Endometrium (tissue), 2 donors: ENCODE data around the gene SKAP1.
A peak's percentile ranks its signal among the peaks of the same experiment; 100 is the strongest.
"Not testable (repeated sequence)": the region's sequence is repeated elsewhere in the genome, so short reads cannot be mapped to it uniquely, and the experiment has no call there.

Source experiments
- FAIRE-seq: peaks from 2 replicates; lab custom pipeline; 2012; peaks lifted over from hg19 to GRCh38; lab: Jason Lieb, UNC
- donor health status: control.
- donor health status: control.

SKAP1 gene

DNA sequence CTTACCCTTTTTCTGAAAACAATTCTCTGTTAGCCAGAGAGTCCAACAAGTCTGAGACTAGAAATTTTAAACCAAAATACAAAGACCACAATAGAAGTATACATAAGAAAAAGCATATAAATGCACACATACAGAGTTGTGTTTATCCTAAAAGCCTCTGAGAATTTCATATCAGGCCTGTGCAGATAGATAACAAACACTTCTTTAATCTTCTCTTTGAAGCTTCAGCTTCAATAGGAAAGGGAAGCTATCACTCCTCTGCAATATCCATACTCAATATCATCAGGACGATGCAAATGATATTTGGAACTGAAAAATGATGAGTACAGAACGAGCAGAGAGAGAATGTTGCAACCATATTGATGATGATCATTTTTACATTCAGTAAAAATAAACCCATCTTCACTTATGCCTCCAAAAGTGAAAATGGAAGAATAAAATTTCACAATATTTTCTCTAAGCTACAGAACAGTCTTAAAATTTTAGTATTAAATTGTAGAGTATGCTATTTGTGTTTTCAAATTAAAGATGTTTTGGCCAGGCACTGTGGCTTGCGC lies 61.6 kb downstream of the SKAP1 start:
- no peak for FAIRE-seq

DNA sequence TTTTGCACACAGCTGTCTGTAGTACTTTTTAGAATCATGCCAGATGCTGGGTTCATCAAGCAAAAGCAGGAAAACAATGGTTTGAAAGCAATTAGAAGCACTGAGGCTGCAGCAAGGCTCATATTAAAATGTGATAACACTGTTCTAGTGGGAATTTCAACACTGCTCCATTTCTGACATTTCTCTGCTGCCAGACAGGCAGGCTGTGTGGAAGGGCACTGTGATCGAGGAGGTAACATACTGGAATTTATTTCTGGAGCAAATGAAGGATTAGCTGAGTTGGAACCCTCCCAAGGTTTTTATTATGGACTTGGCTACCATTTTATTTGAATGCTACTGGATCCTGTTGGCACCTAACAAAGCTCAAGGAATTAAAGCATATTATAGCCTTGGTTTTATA lies 66.9 kb downstream of the SKAP1 start:
- FAIRE-seq = no peak

DNA sequence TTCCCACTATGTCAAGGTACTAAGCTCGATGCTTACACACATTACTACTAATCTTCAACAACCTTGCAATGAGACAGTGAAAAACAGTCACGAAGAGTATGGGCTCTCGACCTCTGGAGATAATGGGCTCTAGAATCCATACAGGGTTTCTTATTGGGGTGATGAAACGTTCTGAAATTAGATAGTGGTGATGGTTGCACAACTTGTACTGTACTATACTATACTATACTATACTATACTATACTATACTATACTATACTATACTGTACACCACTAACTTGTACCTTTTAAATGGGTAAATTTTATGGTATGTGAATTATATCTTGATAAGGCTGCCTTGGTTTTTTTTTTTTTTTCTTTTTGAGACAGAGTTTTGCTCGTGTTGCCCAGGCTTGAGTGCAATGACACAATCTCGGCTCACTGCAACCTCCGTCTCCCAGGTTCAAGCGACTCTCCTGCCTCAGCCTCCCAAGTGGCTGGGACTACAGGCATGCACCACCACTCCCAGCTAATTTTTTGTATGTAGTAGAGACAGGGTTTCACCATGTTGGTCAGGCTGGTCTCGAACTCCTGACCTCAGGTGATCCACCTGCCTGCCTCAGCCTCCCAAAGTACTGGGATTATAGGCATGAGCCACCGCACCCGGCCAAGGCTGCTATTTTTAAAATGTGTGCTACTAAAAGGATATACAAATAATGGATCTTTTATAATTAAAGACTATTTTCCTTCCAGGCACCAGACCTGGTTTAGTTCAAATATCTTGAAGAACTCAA lies 69.0 kb downstream of the SKAP1 start:
- FAIRE-seq = not testable (repeated sequence)

DNA sequence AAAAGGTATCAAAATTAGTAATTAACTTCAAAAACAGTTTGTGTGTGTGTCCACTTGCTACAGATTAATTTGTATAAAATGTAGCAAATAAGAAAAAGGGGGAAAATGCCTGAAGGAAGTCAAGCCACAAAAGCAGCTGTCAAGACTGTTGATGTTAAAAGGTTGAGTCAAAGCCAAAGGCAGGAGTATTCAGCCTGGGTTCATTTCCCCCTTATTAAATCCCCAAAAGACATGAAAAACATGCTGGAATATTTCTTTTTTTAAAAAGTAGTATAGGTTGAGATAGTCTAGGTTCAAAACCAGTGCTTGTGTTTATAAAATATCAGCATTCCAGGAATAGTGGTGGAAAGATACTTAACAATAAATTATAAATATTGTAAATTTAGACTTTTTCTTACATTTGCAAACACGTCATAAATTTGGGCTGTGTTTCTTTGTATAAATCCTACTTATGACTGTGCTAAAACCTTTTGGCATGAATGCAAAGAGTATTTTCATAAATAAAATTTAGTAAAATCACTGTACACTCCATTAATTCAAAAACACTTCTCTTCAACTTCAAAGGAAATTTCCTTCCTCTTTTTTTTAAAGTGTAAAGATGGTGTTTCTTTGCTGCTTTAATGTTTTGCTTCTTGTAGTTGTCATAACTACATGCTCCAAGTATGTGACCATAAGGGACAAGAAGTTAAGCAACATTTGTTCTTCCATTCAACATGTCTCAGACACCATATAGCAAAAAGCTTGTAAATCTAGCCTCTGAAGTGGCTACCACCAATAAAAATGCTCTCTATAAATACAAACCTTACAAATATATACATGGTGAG lies 72.0 kb downstream of the SKAP1 start:
- FAIRE-seq = no peak

DNA sequence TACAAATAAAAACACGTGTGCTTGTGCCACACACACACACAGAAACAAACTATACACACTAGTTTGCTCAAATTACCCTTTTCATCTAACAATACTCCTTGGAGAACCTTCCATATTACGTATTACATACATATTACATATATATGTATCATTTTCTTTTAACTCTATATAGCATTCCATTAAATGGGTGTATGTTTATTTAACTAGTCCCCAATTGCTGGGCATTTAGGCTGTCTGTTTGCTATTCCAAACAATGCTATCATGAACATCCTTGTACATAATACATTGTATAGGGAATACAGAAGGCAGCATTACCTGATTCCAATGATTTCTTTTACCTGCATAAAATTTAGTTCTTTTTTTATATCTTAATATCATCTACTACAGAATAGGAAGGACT lies 73.1 kb downstream of the SKAP1 start:
- no peak for FAIRE-seq

DNA sequence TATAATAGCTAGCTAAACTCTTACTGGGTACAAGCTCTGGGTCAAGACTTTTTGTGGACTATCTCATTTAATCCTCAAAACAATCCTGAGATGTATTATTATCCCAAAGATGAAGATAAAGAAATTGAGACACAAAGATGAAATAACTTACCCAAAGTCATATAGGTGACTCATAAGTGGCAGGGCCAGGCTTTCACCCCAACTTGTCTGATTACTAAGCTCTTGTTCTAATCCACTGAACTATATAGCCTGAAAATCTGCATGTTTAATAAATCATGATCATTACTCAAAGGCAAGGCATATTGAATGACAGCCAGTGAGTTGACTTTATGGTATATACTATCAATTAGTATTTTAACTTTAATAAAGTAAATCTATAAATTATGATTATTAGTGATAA lies 77.4 kb downstream of the SKAP1 start:
- FAIRE-seq = no peak

DNA sequence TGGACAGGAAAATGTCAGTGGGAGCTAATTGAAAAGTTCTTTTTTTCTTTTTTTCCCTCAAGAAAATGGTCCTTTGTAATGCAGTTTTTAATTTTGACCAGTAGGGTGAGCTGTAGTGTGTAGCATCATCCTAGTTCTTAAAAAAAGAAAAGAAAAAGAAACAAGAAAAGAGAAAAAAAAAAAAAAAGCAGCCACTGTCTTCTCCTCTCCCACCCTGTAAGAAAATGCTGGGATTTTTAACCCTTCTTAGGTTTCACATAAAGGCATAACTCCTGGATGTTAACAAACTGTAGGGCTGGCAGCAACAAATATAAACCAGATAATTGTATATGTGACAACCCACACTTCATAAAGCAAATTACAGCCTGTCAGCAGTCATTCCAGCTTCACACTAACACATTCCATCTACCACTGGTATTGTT lies 78.1 kb downstream of the SKAP1 start:
- FAIRE-seq = peak; percentile 48

DNA sequence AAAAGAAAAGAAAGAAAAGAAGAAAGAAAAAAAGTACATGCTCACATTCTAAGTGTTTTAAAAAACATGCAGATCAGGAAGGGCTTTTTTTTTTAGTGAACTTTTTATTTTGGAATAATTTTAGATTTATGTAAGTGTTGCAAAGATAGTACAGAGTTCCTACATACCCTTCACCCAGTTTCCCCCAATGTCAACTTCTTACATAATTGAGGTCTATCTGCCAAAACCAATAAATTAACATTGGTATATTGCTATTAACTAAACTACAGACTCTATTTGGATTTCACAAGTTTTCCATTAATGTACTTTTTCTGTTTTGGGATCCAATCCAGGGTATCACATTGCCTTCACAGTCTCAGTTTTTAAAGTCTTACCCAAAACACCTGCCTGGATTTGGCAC lies 81.7 kb downstream of the SKAP1 start:
- no peak for FAIRE-seq

DNA sequence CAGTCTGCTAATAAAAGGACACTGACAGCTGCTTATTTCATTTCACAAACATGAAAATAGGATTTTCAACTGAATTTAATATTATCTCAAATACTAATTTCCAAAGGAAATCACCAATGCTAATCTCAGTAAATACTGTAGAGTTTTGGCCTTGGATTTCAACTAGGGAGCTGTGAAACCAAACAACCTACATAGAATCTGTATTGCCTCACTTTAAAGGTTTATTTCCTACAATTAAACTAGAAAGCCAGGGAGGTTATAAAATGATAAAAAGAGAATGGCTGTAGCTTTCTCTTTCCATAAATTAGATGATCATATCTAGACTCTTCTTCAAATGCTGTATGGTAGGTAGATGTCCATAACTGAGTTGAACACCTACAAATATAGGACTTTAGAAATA lies 82.8 kb downstream of the SKAP1 start:
- no peak for FAIRE-seq

DNA sequence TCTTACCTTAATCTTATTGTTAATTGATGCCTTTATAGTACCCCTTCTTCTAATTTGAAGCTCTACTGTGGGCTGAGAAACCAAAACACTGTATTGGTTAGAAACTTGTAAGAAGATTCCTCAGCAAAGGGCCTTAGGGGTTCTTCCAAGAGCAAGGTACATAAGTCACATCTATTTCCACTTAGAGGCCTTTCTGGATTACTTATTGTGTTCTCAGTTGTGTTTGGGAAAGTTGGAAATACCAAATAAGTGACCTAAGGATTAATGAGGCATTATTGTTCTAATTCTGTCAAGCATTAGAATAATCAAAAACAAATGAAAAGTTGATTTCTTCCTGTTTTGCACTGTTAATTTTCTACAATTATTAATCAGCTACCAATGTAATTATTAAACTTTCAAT lies 85.8 kb downstream of the SKAP1 start:
- FAIRE-seq = no peak

DNA sequence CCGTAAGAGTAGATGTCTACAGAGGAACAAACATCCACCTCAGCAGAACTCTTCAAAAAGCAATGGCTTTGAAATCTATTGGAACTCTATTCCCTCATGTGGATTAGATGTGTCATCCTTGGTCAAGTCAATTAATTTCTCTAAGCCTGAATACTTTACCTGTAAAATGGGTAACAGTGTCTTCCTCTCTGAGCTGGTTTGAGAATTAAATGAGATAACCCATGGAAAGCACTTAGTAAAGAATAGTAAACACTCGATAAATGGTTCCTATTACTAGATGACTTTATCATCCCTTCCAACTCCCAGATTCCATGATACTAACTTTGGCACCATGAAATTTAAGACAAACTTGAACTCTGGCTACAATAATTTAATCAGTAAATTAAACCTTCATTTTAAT lies 89.1 kb downstream of the SKAP1 start:
- no peak for FAIRE-seq

DNA sequence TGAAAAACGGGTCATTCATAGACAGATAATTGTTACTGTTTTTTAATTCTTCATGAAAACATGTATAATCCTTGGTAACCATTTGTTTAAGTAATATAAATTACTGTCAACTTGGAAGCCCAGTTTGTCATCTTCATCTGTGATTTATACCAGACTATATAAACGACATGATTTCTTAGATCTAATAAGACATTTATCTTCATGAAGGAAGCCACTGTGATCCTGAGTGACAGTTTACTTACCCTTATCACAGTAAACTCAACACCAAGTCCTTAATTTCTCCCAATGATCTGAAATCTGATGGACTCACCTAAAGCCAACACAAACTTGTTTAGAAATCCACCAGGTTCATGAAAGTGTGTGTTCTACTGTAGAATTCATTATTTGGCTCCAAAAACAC lies 91.3 kb downstream of the SKAP1 start:
- no peak for FAIRE-seq

DNA sequence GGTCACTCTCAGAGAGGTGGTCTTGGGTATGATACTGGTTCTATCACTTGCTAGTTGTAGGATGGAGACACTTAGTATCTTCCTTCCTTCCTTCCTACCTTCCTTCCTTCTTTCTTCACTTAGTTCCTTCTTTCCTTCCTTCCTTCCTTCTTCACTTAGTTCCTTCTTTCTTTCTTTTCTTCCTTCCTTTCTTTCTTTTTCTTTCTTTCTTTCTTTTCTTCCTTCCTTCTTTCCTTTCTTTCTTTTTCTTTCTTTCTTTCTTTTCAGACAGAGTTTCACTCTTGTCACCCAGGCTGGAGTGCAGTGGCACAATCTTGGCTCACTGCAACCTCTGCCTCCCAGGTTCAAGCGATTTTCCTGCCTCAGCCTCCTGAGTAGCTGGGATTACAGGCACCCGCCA lies 92.1 kb downstream of the SKAP1 start:
- FAIRE-seq = not testable (repeated sequence)

DNA sequence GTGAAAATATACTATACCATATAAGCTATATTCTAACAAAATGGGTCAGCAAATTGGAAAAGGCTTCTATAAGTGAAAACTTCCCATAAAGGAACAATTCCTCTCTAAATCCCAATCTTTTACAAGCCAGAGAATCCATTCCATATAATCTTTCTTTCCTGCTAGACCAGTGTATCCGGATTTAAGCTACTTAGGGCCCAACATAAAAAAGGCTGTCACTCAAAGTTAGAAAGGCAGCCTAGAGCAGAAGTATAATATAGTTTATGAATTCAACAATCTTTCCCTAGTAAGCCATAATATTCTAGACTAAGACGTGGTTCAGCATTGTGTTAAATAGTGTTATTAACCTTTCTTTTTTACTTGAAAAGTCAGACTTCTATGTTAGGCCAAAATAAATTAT lies 93.0 kb downstream of the SKAP1 start:
- FAIRE-seq = no peak

DNA sequence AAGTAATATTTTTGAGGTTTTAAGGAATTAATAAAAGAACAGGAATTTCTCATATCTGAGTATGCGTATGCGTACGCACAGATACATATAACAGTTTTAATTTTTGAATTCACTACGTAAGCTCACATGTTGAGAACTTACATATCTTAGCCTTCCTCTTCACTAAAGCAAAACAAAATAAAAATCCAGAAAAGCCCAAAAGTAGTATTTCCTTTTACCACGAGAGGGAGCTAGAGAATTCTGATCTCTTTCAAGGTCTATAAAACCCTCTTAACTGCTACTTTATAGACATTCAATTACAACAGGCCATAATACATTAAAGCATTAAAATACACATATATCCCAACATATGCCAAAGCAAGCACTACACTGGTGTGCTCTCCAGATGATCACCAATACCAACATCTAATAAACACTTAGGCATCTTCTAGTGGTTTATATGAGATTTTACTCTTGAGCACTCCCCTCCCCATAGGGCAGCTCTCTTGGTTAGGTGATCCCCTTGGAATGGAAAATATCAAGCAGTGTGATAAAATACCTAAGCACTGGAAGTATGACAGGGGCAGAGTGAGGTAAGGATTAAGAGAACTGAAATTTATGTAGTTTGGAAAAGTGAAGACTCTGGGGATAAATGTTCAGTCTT lies 94.0 kb downstream of the SKAP1 start:
- peak; percentile 78 for FAIRE-seq

DNA sequence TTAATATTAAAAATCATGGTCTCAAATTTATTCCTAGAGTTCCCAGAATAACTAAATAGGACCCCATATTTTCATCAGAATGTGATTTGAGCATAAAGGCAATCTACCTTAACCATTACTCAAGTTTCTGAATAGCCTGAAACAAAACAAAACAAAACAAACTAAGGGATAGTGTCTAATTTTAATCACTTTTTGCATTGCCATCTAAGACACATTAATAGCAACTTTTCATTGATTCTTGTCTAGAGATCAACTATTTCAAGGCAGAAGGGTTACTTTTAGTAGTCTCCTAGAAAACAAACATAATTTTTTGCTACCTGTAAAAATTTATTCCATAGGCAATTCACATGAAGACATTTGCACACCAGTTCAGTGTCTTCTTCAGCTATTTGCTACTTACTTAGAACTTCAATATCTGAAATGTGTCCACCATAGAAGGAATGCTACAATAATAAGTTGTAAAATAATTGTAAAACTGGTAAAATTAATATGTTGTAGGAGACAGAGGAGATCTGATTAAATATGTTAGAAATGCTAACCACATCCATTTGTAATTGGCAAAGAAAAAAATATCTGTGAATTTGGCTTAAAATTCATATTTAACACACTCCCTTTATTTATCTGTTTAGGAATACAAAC lies 94.7 kb downstream of the SKAP1 start:
- no peak for FAIRE-seq

DNA sequence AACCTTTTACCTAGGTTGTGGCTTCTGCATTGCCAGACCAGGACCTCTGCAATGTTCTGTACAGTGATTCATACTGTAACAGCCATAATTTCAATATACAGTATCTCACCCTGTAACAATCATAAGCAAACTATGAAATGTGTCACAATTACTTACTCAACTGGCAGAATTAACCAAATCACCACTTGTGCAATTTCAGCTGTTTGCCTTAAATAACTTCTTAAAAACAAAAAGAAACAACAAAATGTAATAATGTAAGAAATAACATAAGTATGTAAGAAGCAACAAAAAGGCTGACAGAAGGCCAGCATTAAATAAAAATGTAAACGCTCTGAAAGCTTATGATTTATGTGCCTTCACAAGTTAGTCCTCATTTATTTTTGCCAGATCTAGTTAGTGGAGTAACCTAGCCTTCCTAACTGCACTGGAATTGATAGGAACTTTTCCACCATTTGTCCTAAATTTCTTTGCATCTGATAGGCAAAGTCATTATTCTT lies 96.9 kb downstream of the SKAP1 start:
- FAIRE-seq = no peak

DNA sequence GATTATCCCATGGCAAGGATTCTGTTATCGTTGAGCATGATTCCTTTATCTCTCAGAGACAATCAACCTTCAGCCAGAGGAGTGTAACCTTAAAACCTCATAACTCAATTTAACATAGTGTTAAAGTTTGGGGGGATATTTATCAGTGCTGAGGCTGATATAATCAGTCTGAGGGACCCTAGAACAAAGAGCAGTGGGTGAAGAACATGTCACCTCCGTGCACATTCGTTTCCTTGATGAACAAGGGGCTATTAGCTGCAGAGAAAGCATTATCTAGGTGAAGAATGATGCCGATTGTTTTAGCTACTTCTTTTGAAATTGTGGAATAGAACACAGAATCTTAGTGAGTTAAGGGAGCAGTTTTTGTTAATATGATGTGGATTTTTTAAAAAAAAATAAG lies 99.1 kb downstream of the SKAP1 start:
- FAIRE-seq = no peak

DNA sequence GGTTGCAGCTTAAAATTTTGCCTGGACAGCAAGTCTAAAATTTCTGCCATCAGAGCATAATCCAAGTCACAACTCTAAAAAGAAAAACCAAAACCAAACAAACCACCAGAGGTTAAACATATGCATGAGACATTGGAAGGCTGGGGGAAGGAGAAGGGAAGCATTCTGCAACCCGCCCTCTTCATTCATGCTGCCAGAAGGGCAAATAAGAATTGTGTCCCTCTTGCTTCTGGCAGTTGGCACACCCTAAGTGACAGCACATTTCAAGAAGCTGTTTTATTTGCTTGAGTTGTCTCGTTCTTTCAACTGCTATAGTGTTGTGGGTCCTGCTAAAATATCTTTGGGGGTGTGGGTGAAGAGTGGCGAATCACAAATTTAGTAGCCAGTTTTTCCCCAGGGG lies 99.6 kb downstream of the SKAP1 start:
- no peak for FAIRE-seq

DNA sequence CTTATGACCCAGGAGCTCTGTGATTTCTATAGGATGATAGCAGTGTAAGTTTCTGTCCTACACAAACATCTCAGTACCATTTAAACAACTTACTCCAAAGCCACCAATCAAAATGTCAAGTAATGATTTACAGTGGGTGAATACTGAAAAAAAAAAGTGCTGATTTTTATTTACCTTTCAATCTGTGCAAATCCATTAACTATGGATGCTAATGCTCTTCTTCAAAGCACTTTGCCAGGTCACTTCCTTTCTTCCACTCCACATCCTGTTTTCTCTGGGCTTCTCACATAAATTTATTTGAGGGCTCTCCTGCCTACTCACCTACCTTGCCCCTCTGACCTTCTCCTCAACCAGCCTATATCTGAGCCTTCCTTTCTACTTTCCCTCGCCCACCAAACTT lies 101.6 kb downstream of the SKAP1 start:
- no peak for FAIRE-seq

DNA sequence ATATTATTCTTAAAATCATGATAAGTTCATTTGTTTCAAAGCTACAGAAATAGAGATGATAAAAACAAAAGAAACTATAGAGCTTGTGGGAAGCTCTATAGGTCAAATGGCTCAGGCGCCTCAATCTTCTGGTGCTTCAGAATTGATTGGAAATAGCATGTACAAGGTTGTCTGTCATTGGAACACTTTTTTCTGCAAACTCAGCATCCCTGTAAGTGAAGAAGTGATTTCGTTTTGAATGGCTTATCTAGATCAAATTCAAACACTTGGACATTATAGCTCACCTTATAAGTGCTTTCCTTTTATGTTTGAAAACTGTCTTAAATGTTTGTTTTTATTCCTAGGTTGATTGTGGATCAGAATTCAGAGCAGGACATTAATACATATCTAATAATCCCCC lies 103.7 kb downstream of the SKAP1 start:
- no peak for FAIRE-seq

DNA sequence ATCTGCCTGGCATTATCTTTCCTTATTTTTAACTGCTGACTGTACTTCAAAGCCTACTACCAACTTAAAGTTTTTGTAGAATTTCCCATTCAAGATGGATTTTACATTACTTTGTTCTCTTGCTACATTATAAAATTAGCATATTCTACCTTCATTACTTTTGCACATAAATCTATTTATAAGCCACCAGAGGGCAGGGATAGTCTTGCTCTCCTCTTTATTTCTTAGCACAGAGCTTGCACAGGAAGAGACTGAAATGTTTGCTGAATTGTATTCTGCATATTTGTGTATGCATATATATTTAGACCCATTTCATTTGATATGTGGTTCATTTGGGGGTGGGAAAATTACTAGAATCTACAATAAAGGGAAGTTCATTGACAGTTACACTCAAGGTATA lies 108.0 kb downstream of the SKAP1 start:
- FAIRE-seq = no peak
